LNCAP (cell line): ENCODE results near the gene ARL14EP.

Experiments used
- CTCF ChIP-seq: fragments of 450-650 bp; IDR thresholded peaks from 2 replicates; pipeline ENCODE4 v1.5.1; 2017; ENCODE audit warnings: mild to moderate bottlenecking

ARL14EP gene

GRCh38 chr11:30329150-30329940 is 6.4 kb downstream of the ARL14EP start:
- no peak for TF ChIP-seq CTCF

GRCh38 chr11:30333405-30333804 is 10.5 kb downstream of the ARL14EP start:
- TF ChIP-seq CTCF, result peak; percentile 76

- TF ChIP-seq CTCF, result no peak
Measured at GRCh38 chr11:30342736-30343166, 19.8 kb downstream of the ARL14EP start.

GRCh38 chr11:30344085-30344484 is 21.2 kb downstream of the ARL14EP start:
- no peak for TF ChIP-seq CTCF

GRCh38 chr11:30345644-30346043 is 22.7 kb downstream of the ARL14EP start:
- TF ChIP-seq CTCF, result no peak

- TF ChIP-seq CTCF, result peak; percentile 53
Measured at GRCh38 chr11:30346068-30346688, 23.3 kb downstream of the ARL14EP start.

- no peak for TF ChIP-seq CTCF
Measured at GRCh38 chr11:30348035-30348434, 25.1 kb downstream of the ARL14EP start.
